Tongue (tissue), 2 donors: ENCODE data around the gene ZFX. TPM values are rescaled to one million over a fixed set of nuclear protein-coding genes. Genes with fewer than 3 reads are reported as not detected.
"Not testable (repeated sequence)": the region's sequence is repeated elsewhere in the genome, so short reads cannot be mapped to it uniquely, and the experiment has no call there.

Experiments used
- DNase-seq: peaks from one replicate; pipeline ENCODE4 v3.0.0-alpha.2; 2015
- total RNA-seq: library from RNA; depleted of rRNA; stranded (reverse); fragments of >200 nt; gene quantifications from one replicate; pipeline ENCODE4 v1.2.3, GENCODE V29; 2014

The ZFX gene
- 158 TPM for total RNA-seq

- DNase-seq: peak; percentile 62
Measured at GRCh38 chrX:24149351-24150050, at the start of gene ZFX. TSS of gene ZFX (plus strand) at chrX:24149729. CDS start at chrX:24172743, 23,014 bp downstream.

- DNase-seq: no peak
Measured at GRCh38 chrX:24100713-24101112, 48.8 kb upstream of the ZFX start.

GRCh38 chrX:24110069-24110468 lies 39.5 kb upstream of the ZFX start:
- DNase-seq: peak; percentile 14

GRCh38 chrX:24113181-24113580 lies 36.3 kb upstream of the ZFX start:
- peak; percentile 12 for DNase-seq

- peak; percentile 79 for DNase-seq
Measured at GRCh38 chrX:24117258-24117657, 32.3 kb upstream of the ZFX start.

- DNase-seq: peak; percentile 17
Measured at GRCh38 chrX:24124244-24124799, 25.2 kb upstream of the ZFX start.

- no peak for DNase-seq
Measured at GRCh38 chrX:24125028-24125612, 24.4 kb upstream of the ZFX start.

GRCh38 chrX:24131476-24131875 lies 18.1 kb upstream of the ZFX start:
- DNase-seq: no peak

GRCh38 chrX:24133312-24133711 lies 16.2 kb upstream of the ZFX start:
- DNase-seq: no peak

- not testable (repeated sequence) for DNase-seq
Measured at GRCh38 chrX:24135768-24136167, 13.8 kb upstream of the ZFX start.

GRCh38 chrX:24137192-24137591 lies 12.3 kb upstream of the ZFX start:
- DNase-seq: no peak

- DNase-seq: not testable (repeated sequence)
Measured at GRCh38 chrX:24143982-24144381, 5.5 kb upstream of the ZFX start.

GRCh38 chrX:24144528-24144927 lies 5.0 kb upstream of the ZFX start:
- DNase-seq: no peak

GRCh38 chrX:24145303-24146186 lies 4.0 kb upstream of the ZFX start:
- DNase-seq: no peak

- no peak for DNase-seq
Measured at GRCh38 chrX:24146283-24146949, 3.1 kb upstream of the ZFX start.

- no peak for DNase-seq
Measured at GRCh38 chrX:24147165-24147564, 2.4 kb upstream of the ZFX start.

GRCh38 chrX:24148121-24148520 lies 1.4 kb upstream of the ZFX start:
- DNase-seq: no peak

GRCh38 chrX:24148535-24149350 lies 786 bp upstream of the ZFX start:
- DNase-seq: peak; percentile 49

GRCh38 chrX:24150051-24150790 lies 692 bp downstream of the ZFX start:
- peak; percentile 94 for DNase-seq

GRCh38 chrX:24150898-24151297 lies 1.4 kb downstream of the ZFX start:
- DNase-seq: no peak

- no peak for DNase-seq
Measured at GRCh38 chrX:24151513-24151912, 2.0 kb downstream of the ZFX start.
